ENCODE measurements around the gene PDIA3.
"Not testable (repeated sequence)": the region's sequence is repeated elsewhere in the genome, so short reads cannot be mapped to it uniquely, and the experiment has no call there.

PDIA3 gene

DNA sequence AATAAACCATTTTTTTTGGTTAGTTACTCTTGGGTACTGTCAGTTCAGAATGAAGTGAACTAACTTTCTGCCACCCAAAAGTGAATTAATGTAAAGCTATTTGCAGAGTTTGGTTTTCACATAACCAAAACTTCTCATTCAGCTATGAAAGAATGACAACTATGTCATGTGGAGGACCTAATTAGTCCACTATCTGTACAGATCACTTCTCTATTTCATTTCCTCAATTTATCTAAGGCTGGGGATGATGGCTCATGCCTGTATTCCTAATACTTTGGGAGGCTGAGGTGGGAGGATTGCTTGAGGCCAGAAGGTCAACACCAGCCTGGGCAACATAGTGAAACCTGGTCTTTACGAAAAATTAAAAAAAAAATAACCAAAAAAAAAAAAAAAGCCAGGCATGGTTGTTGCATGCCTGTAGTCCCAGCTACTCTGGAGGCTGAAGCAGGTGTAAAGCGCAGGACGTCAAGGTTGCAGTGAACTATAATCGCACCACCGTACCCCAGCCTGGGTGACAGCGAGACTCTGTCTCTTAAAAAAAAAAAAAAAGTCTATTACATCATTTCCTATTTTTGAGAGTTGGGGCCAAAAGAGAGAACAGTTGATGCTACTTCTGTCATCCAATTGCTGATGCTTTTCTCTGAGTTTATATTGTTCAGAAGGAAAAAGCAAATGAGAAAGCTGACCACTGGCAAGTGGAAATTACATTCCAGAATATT is 62.9 kb downstream of the PDIA3 start:
- DNase-seq (ENCODE audit: insufficient read length, low spot score) (no peak), FAIRE-seq (peak; percentile 21)

DNA sequence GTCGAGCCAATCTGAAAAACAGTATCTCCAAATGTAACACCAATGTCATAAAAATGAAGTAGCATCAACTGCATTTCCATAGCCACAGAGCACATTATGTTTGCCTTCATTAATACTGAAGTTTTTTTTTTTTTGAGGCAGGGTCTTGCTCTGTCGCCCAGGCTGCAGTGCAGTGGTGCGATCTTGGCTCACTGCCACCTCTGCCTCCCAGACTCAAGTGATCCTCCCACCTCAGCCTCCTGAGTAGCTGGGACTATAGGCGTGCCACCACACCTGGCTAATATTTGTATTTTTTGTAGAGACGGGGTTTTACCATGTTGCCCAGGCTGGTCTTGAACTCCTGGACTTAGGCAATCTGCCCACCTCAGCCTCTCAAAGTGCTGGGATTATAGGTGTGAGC is 68.8 kb downstream of the PDIA3 start:
- FAIRE-seq = not testable (repeated sequence)

DNA sequence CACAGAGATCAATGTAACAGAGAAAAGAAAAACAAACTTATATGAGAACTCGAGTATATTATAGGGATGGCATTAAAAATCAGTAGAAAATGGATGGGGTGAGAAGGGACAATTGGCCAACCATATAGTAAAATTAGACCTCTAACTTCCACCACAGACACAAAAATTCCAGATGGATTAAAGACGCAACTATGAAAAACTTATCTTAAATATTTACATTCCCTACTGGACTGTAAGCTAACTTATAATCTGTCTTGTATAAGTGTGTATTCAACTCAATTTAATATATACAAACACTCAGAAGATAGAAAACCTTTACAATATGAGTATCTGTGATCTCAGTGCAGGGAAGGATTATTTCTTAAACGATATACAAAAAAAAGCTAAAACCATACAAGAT is 75.3 kb downstream of the PDIA3 start:
- FAIRE-seq = no peak
- DNase-seq (ENCODE audit: insufficient read length, low spot score) = no peak

More for the DNA sequence above, 68.8 kb downstream of the PDIA3 start:
- DNase-seq (ENCODE audit: insufficient read length, low spot score) = not testable (repeated sequence)

All from GM19239 (cell line).